ENCODE data around the gene PIK3AP1. TPM values are rescaled to one million over a fixed set of nuclear protein-coding genes. Genes with fewer than 3 reads are reported as not detected.

PIK3AP1 gene
- total and polyA plus RNA-seq, 10 of the 15 experiments (the other 5 are each of a cell fraction or from before 2014, with no cell fraction given): 26.2 to 306 (median 119) TPM

- no peak for TF ChIP-seq ETV6 (conservative IDR thresholded peaks at IDR 0.05 in 1 of 2, IDR thresholded peaks at IDR 0.05 in 1 of 2; ENCODE audit: borderline replicate concordance in 1 of 2, low read depth in 1 of 2)
- no peak for TF ChIP-seq KLF5 (IDR thresholded peaks at IDR 0.05; ENCODE audit: partially characterized antibody)
- no peak for TF ChIP-seq SKIL (IDR thresholded peaks at IDR 0.05; ENCODE audit: low read depth, poor library complexity, severe bottlenecking)
- no peak for TF ChIP-seq ESRRA (IDR thresholded peaks at IDR 0.05; ENCODE audit: low read length)
- TF ChIP-seq WRNIP1 (IDR thresholded peaks at IDR 0.05; ENCODE audit: borderline replicate concordance, low read depth, low read length): no peak
- no peak for TF ChIP-seq KAT2A (conservative IDR thresholded peaks at IDR 0.05; ENCODE audit: control insufficient read depth, low read depth, low read length)
- TF ChIP-seq PAX8 (IDR thresholded peaks at IDR 0.05): no peak
- no peak for TF ChIP-seq PKNOX1 (IDR thresholded peaks at IDR 0.05)
- TF ChIP-seq EZH2 (IDR thresholded peaks at IDR 0.05; ENCODE audit: borderline replicate concordance, control insufficient read depth, low read depth, low read length): no peak
- no peak for TF ChIP-seq IRF3 (IDR thresholded peaks at IDR 0.05)
- TF ChIP-seq KDM1A (IDR thresholded peaks at IDR 0.05; ENCODE audit: borderline replicate concordance): no peak
- TF ChIP-seq BHLHE40 (IDR thresholded peaks at IDR 0.05; ENCODE audit: borderline replicate concordance in 1 of 2, low read depth in 2 of 2, low read length in 1 of 2): no peak
- TF ChIP-seq SMAD1 (IDR thresholded peaks at IDR 0.05; ENCODE audit: low read depth, partially characterized antibody): no peak
- no peak for FAIRE-seq
- CTCF ChIA-PET: interaction anchor here (0.5 to 5.4 kb wide), 14 partner anchors 8 to 365 kb away, joined by 3 to 51 read pairs (median 5); no protein-coding TSS in a partner anchor
- Histone ChIP-seq H3K4me2 (ENCODE audit: control insufficient read depth, insufficient read depth) (peak overlapping the region; percentile 22; the same call in 1 of the 2 replicates), H3K36me3 (ENCODE audit: control insufficient read depth in 2 of 2, insufficient read depth in 2 of 2, low read length in 1 of 2) (no peaks in the 10 kb centered on the region), H3K79me2 (ENCODE audit: control insufficient read depth, insufficient read depth, low read length) (no peaks in the 10 kb centered on the region; the same call in 1 of the 2 replicates), H2AFZ (ENCODE audit: control insufficient read depth, low read depth, low read length) (no peak overlapping the region), H4K20me1 (ENCODE audit: control insufficient read depth, insufficient read depth) (no peaks in the 10 kb centered on the region), H3K27me3 (replicated peaks in 1 of 2; ENCODE audit: control insufficient read depth in 2 of 2, insufficient read depth in 2 of 2, low read length in 1 of 2) (no peaks in the 10 kb centered on the region), H3K4me3 (no peak overlapping the region), H3K4me1 (ENCODE audit: control insufficient read depth, insufficient read depth, low read length) (peaks cover 15% of the 10 kb centered on the region), H3K9me3 (replicated peaks; ENCODE audit: control insufficient read depth, insufficient read depth, low read length) (no peaks in the 10 kb centered on the region), H3K27ac (ENCODE audit: control insufficient read depth, insufficient read depth) (no peak overlapping the region), H3K9ac (ENCODE audit: control insufficient read depth, insufficient read depth, low read length) (no peak overlapping the region)
- ATAC-seq: no peak
- SMC1A ChIA-PET (ENCODE audit: uncharacterized antibody, unreplicated experiment): interaction anchor here (0.9 to 4.7 kb wide), 20 partner anchors 9 to 253 kb away, joined by 3 to 34 read pairs (median 6); partner anchors contain the start of gene PIK3AP1
- no TSS peak for BruUV-seq (replicated peaks)
- RAD21 ChIA-PET (ENCODE audit: unreplicated experiment): interaction anchor here (0.9 to 2.4 kb wide), 11 partner anchors 9 to 297 kb away, joined by 3 to 27 read pairs (median 4); partner anchors contain the start of gene PIK3AP1
- in situ Hi-C loops (cut with MboI): no loop called here
- DNase-seq (ENCODE audit: low read depth, low spot score): no peak
- POLR2A ChIA-PET: interaction anchor here (0.7 to 4.4 kb wide), 6 partner anchors 19 to 43 kb away, joined by 3 to 30 read pairs (median 4); no protein-coding TSS in a partner anchor
- intact Hi-C loops (cut with micrococcal nuclease; ENCODE audit: unreplicated experiment): no loop called here
- WGBS (ENCODE audit: insufficient coverage, insufficient replicate concordance, low lambda C conversion rate, missing lambda C conversion rate): 83% methylated on average over 7 of the region's 7 CpGs
Observed at GRCh38 chr10:96740141-96740540, 19.8 kb upstream of the PIK3AP1 start.

Data from GM12878 (cell line).